ENCODE measurements around the gene OMD. TPM values are rescaled to one million over a fixed set of nuclear protein-coding genes. Genes with fewer than 3 reads are reported as not detected.

OMD gene
- total RNA-seq, 4 donors from 2014 or later, result 11.4 to 45.2 (median 22.2) TPM

DNA sequence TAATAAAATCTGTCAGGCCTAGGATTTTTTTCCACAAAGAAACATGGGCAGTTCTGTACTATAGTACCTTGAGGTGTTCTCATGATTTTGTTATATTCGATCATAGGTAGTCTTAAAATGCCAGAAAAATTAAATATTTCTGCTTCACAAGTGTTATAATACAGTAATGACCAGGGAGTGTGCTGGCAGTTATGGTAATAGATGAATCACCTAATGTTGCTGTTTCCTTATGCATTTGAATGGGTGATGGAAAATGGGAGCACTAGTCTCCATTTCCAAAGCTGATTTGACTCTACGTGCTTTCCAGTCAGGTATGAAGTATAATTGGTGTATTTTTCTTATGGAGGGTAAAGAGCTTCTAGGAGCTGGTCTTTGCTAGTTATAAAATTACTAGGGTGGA lies 43.7 kb downstream of the OMD start:
- Histone ChIP-seq H3K27ac (no peak overlapping the region), H3K36me3 (no peaks in the 10 kb centered on the region), H3K4me1 (peaks cover 0 to 16% (median 4%) of the 10 kb centered on the region in 3 donors), H3K27me3 (no peaks in the 10 kb centered on the region), H3K9me3 (no peaks in the 10 kb centered on the region), H3K4me3 (no peak overlapping the region)
- TF ChIP-seq POLR2A (IDR thresholded peaks at IDR 0.05), result no peak
- TF ChIP-seq EP300 (IDR thresholded peaks at IDR 0.05), result no peak
- TF ChIP-seq, protein P1, sequence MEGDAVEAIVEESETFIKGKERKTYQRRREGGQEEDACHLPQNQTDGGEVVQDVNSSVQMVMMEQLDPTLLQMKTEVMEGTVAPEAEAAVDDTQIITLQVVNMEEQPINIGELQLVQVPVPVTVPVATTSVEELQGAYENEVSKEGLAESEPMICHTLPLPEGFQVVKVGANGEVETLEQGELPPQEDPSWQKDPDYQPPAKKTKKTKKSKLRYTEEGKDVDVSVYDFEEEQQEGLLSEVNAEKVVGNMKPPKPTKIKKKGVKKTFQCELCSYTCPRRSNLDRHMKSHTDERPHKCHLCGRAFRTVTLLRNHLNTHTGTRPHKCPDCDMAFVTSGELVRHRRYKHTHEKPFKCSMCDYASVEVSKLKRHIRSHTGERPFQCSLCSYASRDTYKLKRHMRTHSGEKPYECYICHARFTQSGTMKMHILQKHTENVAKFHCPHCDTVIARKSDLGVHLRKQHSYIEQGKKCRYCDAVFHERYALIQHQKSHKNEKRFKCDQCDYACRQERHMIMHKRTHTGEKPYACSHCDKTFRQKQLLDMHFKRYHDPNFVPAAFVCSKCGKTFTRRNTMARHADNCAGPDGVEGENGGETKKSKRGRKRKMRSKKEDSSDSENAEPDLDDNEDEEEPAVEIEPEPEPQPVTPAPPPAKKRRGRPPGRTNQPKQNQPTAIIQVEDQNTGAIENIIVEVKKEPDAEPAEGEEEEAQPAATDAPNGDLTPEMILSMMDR (IDR thresholded peaks at IDR 0.05), result no peak
- no peak for TF ChIP-seq POLR2AphosphoS5 (IDR thresholded peaks at IDR 0.05)
- 89 to 100% methylated on average over 1 to 2 of the region's 2 CpGs for whole genome bisulfite sequencing, 2 donors (ENCODE audit: low coverage in 1 of 2)
- ATAC-seq, result no peak

DNA sequence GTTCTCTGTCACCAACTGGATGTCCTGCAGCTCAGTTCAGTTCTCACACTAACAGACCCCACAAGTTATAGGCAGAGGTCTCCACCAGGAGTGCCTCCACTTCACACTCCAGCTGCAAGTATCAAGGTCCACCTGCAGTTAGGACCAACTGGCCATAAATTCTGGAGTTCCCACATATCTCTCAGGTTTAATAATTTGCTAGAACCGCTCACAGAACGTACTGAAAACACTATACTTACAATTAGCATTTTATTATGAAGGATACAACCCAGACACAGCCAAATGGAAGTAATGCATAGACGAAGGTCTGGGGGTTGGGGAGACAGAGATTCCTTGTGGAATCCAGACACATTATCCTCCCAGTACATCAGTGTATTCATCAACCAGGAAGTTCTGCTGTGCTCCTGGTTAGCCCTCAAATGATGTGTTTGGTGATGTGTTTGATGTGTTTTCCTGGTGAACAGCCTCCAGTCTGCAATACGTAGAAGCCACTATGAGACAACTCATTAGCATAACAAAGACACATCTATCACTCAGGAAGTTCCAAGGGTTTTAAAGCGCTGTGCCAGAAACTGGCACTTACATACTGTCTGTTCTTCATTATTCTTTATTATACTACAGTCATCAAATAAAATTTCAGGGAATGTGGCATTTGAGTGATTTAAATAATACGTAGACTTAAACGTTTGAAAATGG lies 45.3 kb downstream of the OMD start:
- Histone ChIP-seq H3K36me3 (no peaks in the 10 kb centered on the region), H3K4me1 (peaks cover 0 to under 1% (median 0%) of the 10 kb centered on the region in 3 donors), H3K27ac (no peak overlapping the region), H3K4me3 (no peak overlapping the region), H3K27me3 (no peaks in the 10 kb centered on the region), H3K9me3 (peaks cover 0 to 4% (median 0%) of the 10 kb centered on the region in 3 donors)
- ATAC-seq, result no peak
- TF ChIP-seq POLR2A (IDR thresholded peaks at IDR 0.05) (no peak), POLR2AphosphoS5 (IDR thresholded peaks at IDR 0.05) (no peak), EP300 (IDR thresholded peaks at IDR 0.05) (no peak)
- TF ChIP-seq, protein P1 (IDR thresholded peaks at IDR 0.05), result no peak
- WGBS, 2 donors (ENCODE audit: low coverage in 1 of 2), result 72 to 80% methylated on average over 6 to 7 of the region's 7 CpGs

DNA sequence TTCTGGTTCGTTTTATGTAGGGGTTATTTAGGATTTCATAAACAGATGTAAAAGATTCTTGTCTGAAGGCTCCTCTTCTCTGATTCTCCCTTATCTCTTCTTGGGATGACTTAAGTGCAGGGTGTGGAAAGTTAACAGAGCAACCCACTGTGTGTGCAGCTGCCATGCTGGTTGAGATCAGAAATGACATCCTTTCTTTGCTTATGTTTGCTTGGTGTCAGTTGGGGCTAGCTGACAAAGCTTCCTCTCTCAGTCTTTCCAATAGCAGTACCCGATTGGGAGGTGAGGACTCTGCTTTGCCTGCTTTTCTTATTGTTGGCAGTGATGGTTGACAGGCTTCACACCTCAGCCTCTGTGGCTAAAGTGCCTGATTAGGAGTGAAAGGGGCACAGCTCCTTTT lies 46.4 kb downstream of the OMD start:
- H3K36me3 ChIP-seq, result no peaks in the 10 kb centered on the region
- TF ChIP-seq POLR2A (IDR thresholded peaks at IDR 0.05), result no peak
- TF ChIP-seq EP300 (IDR thresholded peaks at IDR 0.05), result no peak
- no peak for TF ChIP-seq POLR2AphosphoS5 (IDR thresholded peaks at IDR 0.05)
- TF ChIP-seq, protein P1 (IDR thresholded peaks at IDR 0.05), result no peak
- no peak overlapping the region for H3K27ac ChIP-seq
- no peaks in the 10 kb centered on the region for H3K4me1 ChIP-seq
- no peak for ATAC-seq
- no peaks in the 10 kb centered on the region for H3K27me3 ChIP-seq
- no peak overlapping the region for H3K4me3 ChIP-seq
- H3K9me3 ChIP-seq, result peaks cover 0 to 13% (median 0%) of the 10 kb centered on the region in 3 donors
- 20 to 66% methylated on average over 1 to 2 of the region's 2 CpGs for WGBS, 2 donors (ENCODE audit: low coverage in 1 of 2)

DNA sequence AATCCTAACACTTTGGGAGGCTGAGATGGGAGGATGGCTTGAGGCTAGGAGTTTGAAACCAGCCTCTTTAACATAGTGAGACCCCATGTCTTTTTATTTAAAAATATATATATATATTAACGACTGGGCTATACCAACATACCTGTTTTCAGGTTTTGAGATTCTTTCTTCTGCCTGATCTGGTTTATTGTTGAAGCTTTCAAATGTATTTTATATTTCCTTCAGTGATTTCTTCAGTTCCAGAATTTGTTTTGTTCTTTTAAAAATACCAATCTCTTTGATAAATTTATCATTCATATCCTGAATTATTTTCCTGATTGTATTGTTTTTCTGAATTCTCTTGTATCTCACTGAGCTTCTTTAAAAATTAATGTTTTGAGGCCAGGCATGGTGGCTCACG lies 51.1 kb downstream of the OMD start:
- no peak for ATAC-seq
- no peaks in the 10 kb centered on the region for H3K27me3 ChIP-seq
- H3K27ac ChIP-seq, result no peak overlapping the region
- H3K4me1 ChIP-seq, result no peaks in the 10 kb centered on the region
- no peak overlapping the region for H3K4me3 ChIP-seq
- H3K9me3 ChIP-seq, result peaks cover 0 to 19% (median 0%) of the 10 kb centered on the region in 3 donors
- TF ChIP-seq, protein P1 (IDR thresholded peaks at IDR 0.05), result no peak
- TF ChIP-seq EP300 (IDR thresholded peaks at IDR 0.05), result no peak
- no peak for TF ChIP-seq POLR2A (IDR thresholded peaks at IDR 0.05)
- TF ChIP-seq POLR2AphosphoS5 (IDR thresholded peaks at IDR 0.05), result no peak
- no peaks in the 10 kb centered on the region for H3K36me3 ChIP-seq
- 100% methylated on average over 1 to 2 of the region's 2 CpGs for WGBS, 2 donors (ENCODE audit: low coverage in 1 of 2)

DNA sequence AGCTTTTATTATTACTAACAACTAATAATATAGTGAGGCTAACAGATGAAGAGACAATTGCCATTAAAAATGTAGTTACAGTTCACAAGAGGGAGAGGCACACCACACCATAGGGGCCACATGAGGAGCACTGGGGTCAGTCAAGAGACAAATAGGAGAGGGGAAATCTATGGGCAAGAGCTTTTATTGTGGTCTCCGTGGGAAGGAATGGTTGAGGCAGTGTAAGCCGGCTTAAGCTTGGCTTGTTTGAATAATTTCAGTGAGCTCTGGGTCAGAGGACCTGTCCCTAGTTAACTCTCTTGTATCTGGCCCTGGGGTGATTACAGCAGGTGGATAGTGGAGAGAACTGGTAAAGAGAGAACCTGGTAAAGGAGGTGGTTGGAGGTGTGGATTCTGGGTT lies 55.2 kb downstream of the OMD start:
- WGBS, 2 donors (ENCODE audit: low coverage in 1 of 2), result 60 to 65% methylated on average over 2 of the region's 2 CpGs
- Histone ChIP-seq H3K27me3 (no peaks in the 10 kb centered on the region), H3K9me3 (peaks cover 0 to 14% (median 0%) of the 10 kb centered on the region in 3 donors), H3K4me3 (no peak overlapping the region), H3K36me3 (no peaks in the 10 kb centered on the region), H3K27ac (no peak overlapping the region), H3K4me1 (no peaks in the 10 kb centered on the region)
- TF ChIP-seq POLR2AphosphoS5 (IDR thresholded peaks at IDR 0.05) (no peak), EP300 (IDR thresholded peaks at IDR 0.05) (no peak), POLR2A (IDR thresholded peaks at IDR 0.05) (no peak)
- TF ChIP-seq, protein P1 (IDR thresholded peaks at IDR 0.05), result no peak
- no peak for ATAC-seq
